Measurements from ENCODE around the gene IRAK1. TPM values are rescaled to one million over a fixed set of nuclear protein-coding genes. Genes with fewer than 3 reads are reported as not detected.

IRAK1 gene
- total RNA-seq, 1 experiment from 2014 or later, result 92.3 TPM

DNA sequence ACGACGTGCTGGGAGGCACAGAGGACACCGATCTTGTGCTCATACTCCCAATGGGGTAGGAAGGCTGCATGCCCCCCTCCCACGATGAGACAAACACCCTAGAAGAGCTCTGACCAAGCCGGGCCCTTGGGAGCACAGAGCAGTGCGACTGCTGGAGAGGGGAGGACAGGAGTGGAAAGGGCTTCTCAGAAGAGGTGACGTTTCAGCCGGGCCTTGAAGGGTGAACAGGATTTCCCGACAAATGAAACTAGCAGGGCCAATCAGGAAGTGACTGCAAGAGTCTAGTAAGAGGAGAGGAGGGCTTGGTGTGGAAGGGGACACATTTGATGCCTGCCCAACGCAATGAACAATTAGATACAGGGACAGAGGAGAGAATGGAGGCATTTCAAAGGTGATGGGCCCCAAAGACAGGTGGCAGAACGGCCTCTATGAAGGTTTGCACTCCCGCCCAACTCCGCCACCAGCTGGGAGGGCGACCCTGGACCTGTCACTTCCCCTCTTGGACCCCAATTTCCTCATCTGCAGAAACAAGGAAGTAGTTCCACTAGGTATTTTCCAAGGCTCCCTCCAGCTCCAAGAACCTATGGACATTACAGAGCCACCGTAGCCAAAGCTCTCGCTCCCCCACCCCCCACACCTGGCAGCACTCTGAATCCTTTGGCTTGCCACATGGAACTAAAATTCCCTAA lies 52.0 kb downstream of the IRAK1 start:
- CTCF ChIA-PET, result no interaction called here
- RAD21 ChIA-PET (ENCODE audit: low non-redundant PET in 1 of 2, low total read pairs in 2 of 2, uncharacterized antibody in 2 of 2, unreplicated experiment in 2 of 2), result no interaction called here
- H3K9me3 ChIP-seq (ENCODE audit: control insufficient read depth in 1 of 2, insufficient read depth in 1 of 2, low read depth in 1 of 2, low read length in 2 of 2), result no peaks in the 10 kb centered on the region
- DNase-seq (ENCODE audit: low read depth, low spot score) (no peak), ATAC-seq (no peak)
- H3K4me2 ChIP-seq (ENCODE audit: low read length), result no peak overlapping the region
- peaks cover 7 to 13% of the 10 kb centered on the region in 2 experiments; a peak in 3 of 4 replicates for H3K4me1 ChIP-seq (ENCODE audit: control insufficient read depth in 1 of 2, insufficient read depth in 2 of 2, low read length in 2 of 2)
- no peaks in the 10 kb centered on the region for H3K27me3 ChIP-seq (ENCODE audit: insufficient read depth, low read length)
- H3K4me3 ChIP-seq (replicated peaks in 1 of 2; ENCODE audit: low read depth in 1 of 2, low read length in 2 of 2), result no peak overlapping the region
- peaks cover 0 to 11% of the 10 kb centered on the region in 2 experiments; a peak in 1 of 4 replicates for H3K36me3 ChIP-seq (ENCODE audit: control insufficient read depth in 1 of 2, insufficient read depth in 2 of 2, low read length in 2 of 2)
- intact Hi-C loops (cut with micrococcal nuclease), result no loop called here
- no peaks in the 10 kb centered on the region for H4K20me1 ChIP-seq (ENCODE audit: insufficient read depth)
- H3K27ac ChIP-seq (ENCODE audit: low read depth, low read length), result no peak overlapping the region; the same call in 1 of the 2 replicates
- BruUV-seq (replicated peaks), result TSS peak; percentile 4
- no peak overlapping the region for H3K9ac ChIP-seq (ENCODE audit: low read length)
- POLR2A ChIA-PET, result no interaction called here
- TF ChIP-seq, protein P1, sequence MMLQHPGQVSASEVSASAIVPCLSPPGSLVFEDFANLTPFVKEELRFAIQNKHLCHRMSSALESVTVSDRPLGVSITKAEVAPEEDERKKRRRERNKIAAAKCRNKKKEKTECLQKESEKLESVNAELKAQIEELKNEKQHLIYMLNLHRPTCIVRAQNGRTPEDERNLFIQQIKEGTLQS (IDR thresholded peaks at IDR 0.05), result no peak
- TF ChIP-seq FOSL1 (IDR thresholded peaks at IDR 0.05; ENCODE audit: low read depth), result no peak
- no peak for TF ChIP-seq ZBTB33 (IDR thresholded peaks at IDR 0.05; ENCODE audit: extremely low read depth, insufficient replicate concordance, low read length)
- TF ChIP-seq YY1 (IDR thresholded peaks at IDR 0.05; ENCODE audit: extremely low read depth, insufficient replicate concordance, low read depth, low read length), result no peak
- no peak for TF ChIP-seq SRF (IDR thresholded peaks at IDR 0.05; ENCODE audit: low read depth)
- no peak for TF ChIP-seq RAD21 (IDR thresholded peaks at IDR 0.05; ENCODE audit: low read depth)
- no peak for TF ChIP-seq ELF1 (IDR thresholded peaks at IDR 0.05; ENCODE audit: borderline replicate concordance, low read depth)
- TF ChIP-seq EZH2phosphoT487 (IDR thresholded peaks at IDR 0.05; ENCODE audit: borderline replicate concordance), result no peak
- TF ChIP-seq, protein P2, sequence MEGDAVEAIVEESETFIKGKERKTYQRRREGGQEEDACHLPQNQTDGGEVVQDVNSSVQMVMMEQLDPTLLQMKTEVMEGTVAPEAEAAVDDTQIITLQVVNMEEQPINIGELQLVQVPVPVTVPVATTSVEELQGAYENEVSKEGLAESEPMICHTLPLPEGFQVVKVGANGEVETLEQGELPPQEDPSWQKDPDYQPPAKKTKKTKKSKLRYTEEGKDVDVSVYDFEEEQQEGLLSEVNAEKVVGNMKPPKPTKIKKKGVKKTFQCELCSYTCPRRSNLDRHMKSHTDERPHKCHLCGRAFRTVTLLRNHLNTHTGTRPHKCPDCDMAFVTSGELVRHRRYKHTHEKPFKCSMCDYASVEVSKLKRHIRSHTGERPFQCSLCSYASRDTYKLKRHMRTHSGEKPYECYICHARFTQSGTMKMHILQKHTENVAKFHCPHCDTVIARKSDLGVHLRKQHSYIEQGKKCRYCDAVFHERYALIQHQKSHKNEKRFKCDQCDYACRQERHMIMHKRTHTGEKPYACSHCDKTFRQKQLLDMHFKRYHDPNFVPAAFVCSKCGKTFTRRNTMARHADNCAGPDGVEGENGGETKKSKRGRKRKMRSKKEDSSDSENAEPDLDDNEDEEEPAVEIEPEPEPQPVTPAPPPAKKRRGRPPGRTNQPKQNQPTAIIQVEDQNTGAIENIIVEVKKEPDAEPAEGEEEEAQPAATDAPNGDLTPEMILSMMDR (IDR thresholded peaks at IDR 0.05 in 2 of 3, conservative IDR thresholded peaks at IDR 0.05 in 1 of 3; ENCODE audit: borderline replicate concordance in 1 of 3, insufficient read depth in 1 of 3, low read depth in 2 of 3, low read length in 2 of 3), result no peak
- H3K9me2 ChIP-seq (ENCODE audit: insufficient read depth), result no peaks in the 10 kb centered on the region
- peaks cover 83% of the 10 kb centered on the region for H3K79me2 ChIP-seq (ENCODE audit: insufficient read depth, low read length)
- no peak overlapping the region for H2AFZ ChIP-seq (ENCODE audit: low read depth, low read length, poor library complexity, severe bottlenecking)
